ENCODE data around the gene SHC2.
"Not testable (repeated sequence)": the region's sequence is repeated elsewhere in the genome, so short reads cannot be mapped to it uniquely, and the experiment has no call there.

Gene SHC2

DNA sequence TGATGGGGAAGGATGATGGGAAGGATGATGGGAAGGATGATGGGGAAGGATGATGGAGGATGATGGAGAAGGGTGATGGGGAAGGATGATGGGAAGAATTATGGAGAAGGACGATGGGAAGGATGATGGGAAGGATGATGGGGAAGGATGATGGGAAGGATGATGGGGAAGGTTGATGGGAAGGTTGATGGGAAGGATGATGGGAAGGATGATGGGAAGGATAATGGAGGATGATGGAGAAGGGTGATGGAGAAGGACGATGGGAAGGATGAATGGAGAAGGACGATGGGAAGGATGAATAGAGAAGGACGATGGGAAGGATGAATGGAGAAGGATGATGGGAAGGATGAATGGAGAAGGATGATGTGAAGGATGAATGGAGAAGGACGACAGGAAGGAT lies 65.4 kb downstream of the SHC2 start (continued):
- TF ChIP-seq ZFP3 (tag by site-specific recombination; IDR thresholded peaks at IDR 0.05; ENCODE audit: low read depth): no peak
- no peak for TF ChIP-seq ZNF169 (tag by site-specific recombination; IDR thresholded peaks at IDR 0.05)
- TF ChIP-seq, protein P1, sequence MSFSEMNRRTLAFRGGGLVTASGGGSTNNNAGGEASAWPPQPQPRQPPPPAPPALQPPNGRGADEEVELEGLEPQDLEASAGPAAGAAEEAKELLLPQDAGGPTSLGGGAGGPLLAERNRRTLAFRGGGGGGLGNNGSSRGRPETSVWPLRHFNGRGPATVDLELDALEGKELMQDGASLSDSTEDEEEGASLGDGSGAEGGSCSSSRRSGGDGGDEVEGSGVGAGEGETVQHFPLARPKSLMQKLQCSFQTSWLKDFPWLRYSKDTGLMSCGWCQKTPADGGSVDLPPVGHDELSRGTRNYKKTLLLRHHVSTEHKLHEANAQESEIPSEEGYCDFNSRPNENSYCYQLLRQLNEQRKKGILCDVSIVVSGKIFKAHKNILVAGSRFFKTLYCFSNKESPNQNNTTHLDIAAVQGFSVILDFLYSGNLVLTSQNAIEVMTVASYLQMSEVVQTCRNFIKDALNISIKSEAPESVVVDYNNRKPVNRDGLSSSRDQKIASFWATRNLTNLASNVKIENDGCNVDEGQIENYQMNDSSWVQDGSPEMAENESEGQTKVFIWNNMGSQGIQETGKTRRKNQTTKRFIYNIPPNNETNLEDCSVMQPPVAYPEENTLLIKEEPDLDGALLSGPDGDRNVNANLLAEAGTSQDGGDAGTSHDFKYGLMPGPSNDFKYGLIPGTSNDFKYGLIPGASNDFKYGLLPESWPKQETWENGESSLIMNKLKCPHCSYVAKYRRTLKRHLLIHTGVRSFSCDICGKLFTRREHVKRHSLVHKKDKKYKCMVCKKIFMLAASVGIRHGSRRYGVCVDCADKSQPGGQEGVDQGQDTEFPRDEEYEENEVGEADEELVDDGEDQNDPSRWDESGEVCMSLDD (tag by site-specific recombination; IDR thresholded peaks at IDR 0.05): no peak
- TF ChIP-seq, protein P2, sequence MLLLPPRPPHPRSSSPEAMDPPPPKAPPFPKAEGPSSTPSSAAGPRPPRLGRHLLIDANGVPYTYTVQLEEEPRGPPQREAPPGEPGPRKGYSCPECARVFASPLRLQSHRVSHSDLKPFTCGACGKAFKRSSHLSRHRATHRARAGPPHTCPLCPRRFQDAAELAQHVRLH (tag by site-specific recombination; IDR thresholded peaks at IDR 0.05): no peak

- H3K9me3 ChIP-seq (ENCODE audit: control insufficient read depth, insufficient read depth, low read depth, low read length); H3K4me3 ChIP-seq (ENCODE audit: low read depth, low read length); H3K27ac ChIP-seq (ENCODE audit: extremely low read depth, low read depth, low read length); H3K4me1 ChIP-seq (ENCODE audit: control insufficient read depth, insufficient read depth, low read length); CTCF ChIA-PET; POLR2A ChIA-PET; H3K36me3 ChIP-seq (ENCODE audit: control insufficient read depth in 2 of 2, insufficient read depth in 1 of 2, low read length in 2 of 2): not testable (repeated sequence)
- TF ChIP-seq, protein P3, sequence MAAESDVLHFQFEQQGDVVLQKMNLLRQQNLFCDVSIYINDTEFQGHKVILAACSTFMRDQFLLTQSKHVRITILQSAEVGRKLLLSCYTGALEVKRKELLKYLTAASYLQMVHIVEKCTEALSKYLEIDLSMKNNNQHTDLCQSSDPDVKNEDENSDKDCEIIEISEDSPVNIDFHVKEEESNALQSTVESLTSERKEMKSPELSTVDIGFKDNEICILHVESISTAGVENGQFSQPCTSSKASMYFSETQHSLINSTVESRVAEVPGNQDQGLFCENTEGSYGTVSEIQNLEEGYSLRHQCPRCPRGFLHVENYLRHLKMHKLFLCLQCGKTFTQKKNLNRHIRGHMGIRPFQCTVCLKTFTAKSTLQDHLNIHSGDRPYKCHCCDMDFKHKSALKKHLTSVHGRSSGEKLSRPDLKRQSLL (tag by site-specific recombination; IDR thresholded peaks at IDR 0.05): peak; percentile 99
These were observed 66.0 kb downstream of the SHC2 start for GRCh38 chr19:394857-395256.

DNA sequence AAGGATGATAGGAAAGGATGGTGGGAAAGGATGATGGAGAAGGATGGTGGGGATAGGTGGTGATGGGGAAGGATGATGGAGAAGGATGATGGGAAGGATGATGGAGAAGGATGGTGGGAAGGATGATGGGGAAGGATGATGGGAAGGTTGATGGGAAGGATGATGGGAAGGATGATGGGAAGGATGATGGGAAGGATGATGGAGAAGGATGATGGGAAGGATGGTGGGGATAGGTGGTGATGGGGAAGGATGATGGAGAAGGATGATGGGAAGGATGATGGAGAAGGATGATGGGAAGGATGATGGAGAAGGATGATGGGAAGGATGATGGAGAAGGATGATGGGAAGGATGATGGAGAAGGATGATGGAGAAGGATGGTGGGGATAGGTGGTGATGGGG lies 67.3 kb downstream of the SHC2 start:
- POLR2A ChIA-PET; H3K4me3 ChIP-seq (ENCODE audit: low read depth, low read length); H3K27ac ChIP-seq (ENCODE audit: extremely low read depth, low read depth, low read length); H3K4me1 ChIP-seq (ENCODE audit: control insufficient read depth, insufficient read depth, low read length); H3K9me3 ChIP-seq (ENCODE audit: control insufficient read depth, insufficient read depth, low read depth, low read length); H3K36me3 ChIP-seq (ENCODE audit: control insufficient read depth in 2 of 2, insufficient read depth in 1 of 2, low read length in 2 of 2); CTCF ChIA-PET: not testable (repeated sequence)
- TF ChIP-seq, protein P3 (tag by site-specific recombination; IDR thresholded peaks at IDR 0.05): peak; percentile 99
- peak; percentile 73 for TF ChIP-seq ZNF76 (tag by site-specific recombination; IDR thresholded peaks at IDR 0.05; ENCODE audit: borderline replicate concordance, low read depth)

- peak; percentile 56 for TF ChIP-seq EGR2 (tag by site-specific recombination; IDR thresholded peaks at IDR 0.05; ENCODE audit: low read depth)
- TF ChIP-seq ZFHX2 (tag by site-specific recombination; conservative IDR thresholded peaks at IDR 0.05): peak; percentile 87
- no peak for TF ChIP-seq ZNF830 (tag by site-specific recombination; IDR thresholded peaks at IDR 0.05; ENCODE audit: low read depth)
- Histone ChIP-seq H3K4me1 (ENCODE audit: control insufficient read depth, insufficient read depth, low read length) (no peaks in the 10 kb centered on the region), H3K4me3 (ENCODE audit: low read depth, low read length) (no peak overlapping the region), H3K9me3 (ENCODE audit: control insufficient read depth, insufficient read depth, low read depth, low read length) (no peaks in the 10 kb centered on the region), H3K36me3 (ENCODE audit: control insufficient read depth in 2 of 2, insufficient read depth in 1 of 2, low read length in 2 of 2) (no peaks in the 10 kb centered on the region), H3K27ac (ENCODE audit: extremely low read depth, low read depth, low read length) (no peak overlapping the region)
- ChIA-PET POLR2A (no interaction called here), CTCF (no interaction called here)
These were observed 68.4 kb downstream of the SHC2 start for GRCh38 chr19:392375-392970.

DNA sequence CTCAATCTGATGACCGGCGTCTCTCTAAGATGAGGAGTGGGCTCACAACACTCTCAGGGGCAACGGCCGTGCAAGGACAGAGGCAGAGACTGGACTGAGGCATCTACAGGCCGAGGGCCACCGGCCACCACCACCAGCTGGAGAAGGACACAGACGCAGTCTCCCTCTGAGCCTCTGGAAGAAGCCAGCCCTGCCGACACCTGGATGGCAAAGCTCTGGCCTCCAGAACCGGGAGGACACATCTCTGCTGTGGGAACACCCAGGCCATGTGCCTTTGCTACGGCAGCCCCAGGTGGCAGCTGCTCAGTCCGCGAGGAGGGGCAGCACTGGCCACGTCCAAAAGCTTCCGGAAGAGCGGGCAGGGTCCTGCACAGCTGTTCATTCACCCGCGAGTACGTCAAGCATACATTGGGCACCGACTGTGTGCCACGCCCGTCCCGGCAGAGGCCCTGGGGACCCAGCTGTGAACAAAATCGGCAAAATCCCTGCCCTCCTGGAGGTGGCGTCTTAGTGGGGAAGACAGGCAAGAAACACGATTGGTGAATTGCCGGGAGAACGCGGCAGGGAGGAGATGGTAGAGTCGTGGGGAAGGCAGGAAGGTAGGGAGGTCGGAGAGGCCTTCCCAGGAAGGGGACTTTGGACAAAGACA lies 69.0 kb downstream of the SHC2 start:
- H3K9me3 ChIP-seq (ENCODE audit: control insufficient read depth, insufficient read depth, low read depth, low read length): no peaks in the 10 kb centered on the region
- ChIA-PET CTCF (no interaction called here), POLR2A (no interaction called here)
- no peak overlapping the region for H3K27ac ChIP-seq (ENCODE audit: extremely low read depth, low read depth, low read length)
- TF ChIP-seq ZNF670 (tag by site-specific recombination; IDR thresholded peaks at IDR 0.05; ENCODE audit: low read depth): no peak
- no peak for TF ChIP-seq ZNF529 (tag by site-specific recombination; IDR thresholded peaks at IDR 0.05; ENCODE audit: insufficient replicate concordance)
- TF ChIP-seq ZNF548 (tag by site-specific recombination; IDR thresholded peaks at IDR 0.05): 0 out of 2 replicates have a peak, but pooled peaks have one; percentile 33
- TF ChIP-seq ZNF335 (tag by site-specific recombination; conservative IDR thresholded peaks at IDR 0.05): no peak
- no peak for TF ChIP-seq ELK4 (IDR thresholded peaks at IDR 0.05; ENCODE audit: borderline replicate concordance, low read depth, low read length)
- H3K4me3 ChIP-seq (ENCODE audit: low read depth, low read length): no peak overlapping the region
- no peaks in the 10 kb centered on the region for H3K36me3 ChIP-seq (ENCODE audit: control insufficient read depth in 2 of 2, insufficient read depth in 1 of 2, low read length in 2 of 2)
- H3K4me1 ChIP-seq (ENCODE audit: control insufficient read depth, insufficient read depth, low read length): no peaks in the 10 kb centered on the region

Data from HEK293 (cell line).